ENCODE results near the gene GRK4.
"Not testable (repeated sequence)": the region's sequence is repeated elsewhere in the genome, so short reads cannot be mapped to it uniquely, and the experiment has no call there.

GRK4 gene

GRCh38 chr4:3039706-3040366, 76.5 kb downstream of the GRK4 start:
- no peak for DNase-seq (ENCODE audit: low spot score)

DNA sequence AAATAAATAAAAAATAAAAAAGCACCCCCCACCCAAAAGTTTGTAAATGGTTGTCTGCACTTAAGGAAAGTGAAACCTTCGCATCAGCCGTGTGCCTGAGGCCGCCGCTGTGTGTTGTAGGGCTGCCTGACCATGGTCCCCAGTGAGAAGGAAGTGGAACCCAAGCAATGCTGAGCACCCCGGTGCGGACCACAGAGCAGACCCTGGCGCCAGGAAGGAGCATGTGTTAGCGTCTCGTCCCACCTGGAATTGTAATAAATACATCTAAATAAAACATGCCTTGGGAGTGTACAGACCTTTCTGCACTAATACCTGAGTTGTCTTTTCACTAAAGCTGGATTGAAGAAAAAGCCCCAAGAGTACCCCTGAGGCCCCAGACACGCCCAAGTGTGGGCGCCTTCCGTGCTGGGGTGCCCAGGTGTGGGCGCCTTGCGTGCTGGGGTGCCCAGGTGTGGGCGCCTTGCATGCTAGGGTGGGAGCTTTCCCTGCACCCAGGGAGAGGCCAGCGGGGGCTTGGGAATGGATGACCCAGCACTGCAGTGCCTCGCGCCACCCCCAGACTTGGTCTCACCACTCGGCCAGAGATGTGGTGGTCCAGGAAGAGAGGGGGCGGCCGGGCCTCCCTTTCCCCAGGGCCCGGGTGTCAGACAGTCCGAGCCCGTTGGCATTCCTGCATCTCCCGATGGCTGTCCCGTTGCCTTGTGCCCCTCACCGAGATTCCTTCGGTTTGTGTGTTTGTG, 77.3 kb downstream of the GRK4 start:
- DNase-seq (ENCODE audit: low spot score) = no peak

GRCh38 chr4:3041192-3042142, 78.1 kb downstream of the GRK4 start:
- DNase-seq (ENCODE audit: low spot score) = peak; percentile 52

- no peak for DNase-seq (ENCODE audit: low spot score)
Observed at GRCh38 chr4:3042226-3042625, 78.9 kb downstream of the GRK4 start.

DNA sequence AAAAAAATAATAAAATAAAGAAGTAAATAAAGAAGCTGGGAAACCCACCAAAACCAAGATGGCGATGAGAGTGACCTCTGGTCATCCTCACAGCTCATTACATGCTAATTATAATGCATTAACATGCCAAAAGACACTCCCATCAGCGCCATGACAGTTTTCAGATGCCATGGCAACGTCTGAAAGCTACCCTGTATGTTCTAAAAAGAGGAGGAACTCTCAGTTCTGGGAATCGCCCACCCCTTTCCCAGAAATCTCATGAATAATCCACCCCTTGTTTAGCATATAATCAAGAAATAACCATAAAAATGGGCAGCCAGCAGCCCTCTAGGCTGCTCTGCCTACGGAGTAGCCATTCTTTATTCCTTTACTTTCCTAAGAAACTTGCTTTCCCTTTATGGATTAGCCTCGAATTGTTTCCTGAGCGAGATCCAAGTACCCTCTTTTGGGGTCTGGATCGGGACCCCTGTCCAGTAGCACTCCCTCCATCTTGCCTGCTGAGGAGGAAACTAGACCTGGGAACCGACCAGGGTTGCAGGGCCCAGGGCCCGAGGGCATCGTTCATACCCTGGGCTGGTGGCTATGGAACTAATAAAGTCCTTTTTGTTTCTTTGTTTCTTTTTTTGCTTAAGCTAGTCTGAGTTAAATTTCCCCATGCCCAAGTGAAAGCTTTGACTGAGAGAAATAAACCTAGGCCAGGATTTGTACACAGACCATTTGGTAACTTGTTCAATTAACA, 80.1 kb downstream of the GRK4 start:
- DNase-seq (ENCODE audit: low spot score) = no peak

DNA sequence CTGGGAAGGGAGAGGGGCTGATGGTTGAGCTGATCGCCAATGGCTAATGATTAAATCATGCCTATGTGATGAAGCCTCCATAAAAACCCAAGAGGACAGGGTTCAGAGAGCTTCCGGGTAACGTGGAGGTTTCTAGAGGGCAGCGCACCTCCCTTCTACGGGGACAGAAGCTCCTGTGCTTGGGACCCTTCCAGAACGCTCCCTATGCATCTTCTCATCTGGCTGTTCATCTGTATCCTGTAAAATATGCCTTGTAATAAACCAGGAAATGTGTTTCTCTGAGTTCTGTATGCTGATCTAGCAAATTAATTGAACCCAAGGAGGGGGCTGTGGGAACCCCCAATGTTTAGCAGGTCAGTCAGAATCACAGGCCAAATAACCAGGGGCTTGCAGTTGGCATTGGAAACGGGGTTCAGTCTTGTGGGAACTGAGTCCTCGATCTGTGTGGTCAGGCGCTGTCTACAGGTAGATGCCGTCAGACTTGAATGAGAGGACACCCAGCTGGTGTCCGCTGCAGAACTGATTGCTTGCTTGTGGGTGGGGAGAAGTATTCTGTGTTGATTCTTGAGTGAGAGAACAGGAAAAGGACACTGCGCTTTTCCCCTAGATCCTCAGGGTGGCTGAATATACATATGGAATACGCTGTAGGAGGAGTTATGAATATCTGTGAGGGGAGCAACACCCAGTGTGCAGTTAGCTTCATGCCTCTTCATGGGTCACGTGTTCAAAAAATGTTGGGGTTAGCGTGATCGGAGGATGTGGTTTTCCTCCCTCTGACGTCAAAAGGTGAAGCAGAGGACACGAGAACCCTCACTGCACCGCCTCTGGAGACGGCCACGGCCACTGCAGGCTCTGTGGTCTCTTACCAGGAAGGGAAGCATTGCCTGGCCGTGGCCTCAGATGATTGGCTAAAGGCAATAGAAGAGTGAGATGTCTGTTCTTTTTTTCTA, 81.8 kb downstream of the GRK4 start:
- DNase-seq (ENCODE audit: low spot score) = no peak

- no peak for DNase-seq (ENCODE audit: low spot score)
Observed at GRCh38 chr4:3046162-3046561, 82.8 kb downstream of the GRK4 start.

GRCh38 chr4:3046623-3047022, 83.3 kb downstream of the GRK4 start:
- no peak for DNase-seq (ENCODE audit: low spot score)

DNA sequence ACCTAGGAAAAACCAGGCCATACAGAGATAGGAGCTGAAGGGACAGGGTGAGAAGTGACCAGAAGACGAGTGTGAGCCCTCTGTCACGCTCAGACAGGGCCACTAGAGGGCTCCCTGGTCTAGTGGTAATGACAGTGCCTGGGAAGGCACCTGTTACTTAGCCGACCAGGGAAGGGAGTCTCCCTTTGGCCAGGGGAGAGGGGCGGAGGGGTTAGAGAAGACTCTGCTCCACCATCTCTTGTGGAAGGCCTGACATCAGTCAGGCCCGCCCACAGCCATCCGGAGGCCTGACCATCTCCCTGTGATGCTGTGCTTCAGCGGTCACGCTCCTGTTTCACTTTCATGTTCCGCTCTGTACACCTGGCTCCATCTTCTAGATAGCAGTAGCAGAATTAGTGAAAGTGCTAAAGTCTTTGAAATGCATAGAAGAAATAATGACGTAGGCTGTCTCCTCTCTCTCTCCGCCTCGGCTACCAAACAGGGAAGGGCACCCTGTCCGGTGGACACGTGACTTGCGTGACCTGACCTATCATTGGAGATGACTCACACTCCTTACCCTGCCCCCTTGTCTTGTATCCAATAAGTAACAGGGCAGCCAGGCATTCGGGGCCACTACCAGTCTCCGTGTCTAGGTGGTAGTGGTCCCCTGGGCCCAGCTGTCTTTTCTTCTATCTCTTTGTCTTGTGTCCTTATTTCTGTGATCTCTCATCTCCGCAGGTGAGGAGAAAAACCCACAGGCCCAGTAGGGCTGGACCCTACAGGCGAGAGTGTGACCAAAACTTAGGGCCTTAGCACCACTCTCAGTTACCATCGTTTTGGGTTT, 84.3 kb downstream of the GRK4 start:
- DNase-seq (ENCODE audit: low spot score) = peak; percentile 64

DNA sequence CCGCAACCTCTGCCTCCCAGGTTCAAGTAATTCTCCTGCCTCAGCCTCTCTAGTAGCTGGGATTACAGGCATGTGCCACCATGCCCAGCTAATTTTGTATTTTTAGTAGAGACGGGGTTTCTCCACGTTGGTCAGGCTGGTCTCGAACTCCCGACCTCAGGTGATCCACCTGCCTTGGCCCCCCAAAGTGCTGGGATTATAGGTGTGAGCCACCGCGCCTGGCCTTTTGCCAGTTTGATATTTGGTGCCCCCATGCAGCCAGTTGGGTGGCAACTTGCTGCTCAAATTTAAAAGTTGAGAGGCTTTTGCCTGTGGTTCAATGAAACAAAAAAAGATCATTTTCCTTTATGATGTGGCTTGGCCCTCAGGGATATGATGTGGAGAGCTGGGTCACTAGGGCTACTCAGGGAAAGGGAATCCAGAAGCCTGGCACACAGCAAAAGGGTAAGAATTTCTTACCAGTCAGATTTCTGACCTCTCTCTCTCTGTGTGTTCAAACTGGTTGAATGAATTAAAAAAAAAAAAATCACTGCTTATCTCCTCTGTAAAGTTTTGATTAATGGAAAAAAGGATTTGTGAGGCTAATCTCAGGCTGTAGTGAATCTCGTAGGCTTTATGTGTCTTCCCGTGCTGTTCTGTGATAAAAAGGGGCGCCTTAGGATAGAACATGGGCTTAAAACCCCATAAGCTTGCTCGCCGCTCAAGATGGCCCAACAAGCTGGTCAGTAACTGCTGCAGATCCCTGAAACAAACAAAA, 87.9 kb downstream of the GRK4 start:
- not testable (repeated sequence) for DNase-seq (ENCODE audit: low spot score)

- DNase-seq (ENCODE audit: low spot score) = no peak
Observed at GRCh38 chr4:3054169-3054759, 90.9 kb downstream of the GRK4 start.

DNA sequence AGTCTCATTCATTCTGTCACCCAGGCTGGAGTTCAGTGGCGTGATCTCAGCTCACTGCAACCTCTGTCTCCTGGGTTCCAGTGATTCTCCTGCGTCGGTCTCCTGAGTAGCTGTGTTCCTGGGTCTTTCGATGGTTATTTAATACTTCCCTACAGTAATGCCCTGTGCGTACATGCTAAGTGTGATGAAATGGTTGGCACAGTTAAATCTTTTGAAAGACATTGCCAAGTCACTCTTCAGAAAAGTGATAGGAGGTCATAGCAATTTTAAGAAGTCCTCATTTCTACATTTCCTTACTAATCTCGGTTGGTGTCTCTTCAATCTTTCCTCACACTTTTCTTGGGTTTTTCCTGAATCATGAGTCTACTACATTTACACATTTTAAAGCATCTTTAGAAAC, 96.6 kb downstream of the GRK4 start:
- no peak for DNase-seq (ENCODE audit: low spot score)

- DNase-seq (ENCODE audit: low spot score) = no peak
Observed at GRCh38 chr4:3060946-3061345, 97.6 kb downstream of the GRK4 start.

GRCh38 chr4:3062471-3062870, 99.1 kb downstream of the GRK4 start:
- DNase-seq (ENCODE audit: low spot score) = no peak

GRCh38 chr4:3065551-3065950, 102.2 kb downstream of the GRK4 start:
- DNase-seq (ENCODE audit: low spot score) = no peak

DNA sequence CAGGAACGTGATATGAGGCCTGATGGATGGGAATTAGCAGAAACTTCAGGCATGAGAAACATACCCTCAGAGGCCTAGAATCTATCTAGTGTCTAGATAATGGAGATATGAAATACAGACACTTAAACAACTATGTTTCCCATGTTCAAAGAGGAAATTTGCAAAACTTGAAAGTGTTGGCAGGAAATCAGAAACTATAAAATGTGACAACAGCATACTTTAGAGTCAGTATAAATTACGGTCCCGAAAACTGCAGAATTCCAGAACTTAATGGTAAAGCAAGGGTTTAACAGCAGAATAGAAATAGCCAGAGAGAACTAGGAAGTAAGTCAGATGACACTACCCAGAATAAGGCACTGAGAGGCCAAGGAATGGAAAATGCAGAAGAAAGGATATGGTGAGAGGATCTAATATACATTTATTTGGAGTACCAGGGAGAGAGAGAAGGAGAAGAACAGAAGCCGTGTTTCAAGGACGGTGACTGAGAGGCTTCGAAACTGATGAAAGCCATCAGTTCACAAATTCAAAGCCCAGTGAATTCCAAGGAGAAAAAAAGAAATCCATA, 103.5 kb downstream of the GRK4 start:
- DNase-seq (ENCODE audit: low spot score) = no peak

DNA sequence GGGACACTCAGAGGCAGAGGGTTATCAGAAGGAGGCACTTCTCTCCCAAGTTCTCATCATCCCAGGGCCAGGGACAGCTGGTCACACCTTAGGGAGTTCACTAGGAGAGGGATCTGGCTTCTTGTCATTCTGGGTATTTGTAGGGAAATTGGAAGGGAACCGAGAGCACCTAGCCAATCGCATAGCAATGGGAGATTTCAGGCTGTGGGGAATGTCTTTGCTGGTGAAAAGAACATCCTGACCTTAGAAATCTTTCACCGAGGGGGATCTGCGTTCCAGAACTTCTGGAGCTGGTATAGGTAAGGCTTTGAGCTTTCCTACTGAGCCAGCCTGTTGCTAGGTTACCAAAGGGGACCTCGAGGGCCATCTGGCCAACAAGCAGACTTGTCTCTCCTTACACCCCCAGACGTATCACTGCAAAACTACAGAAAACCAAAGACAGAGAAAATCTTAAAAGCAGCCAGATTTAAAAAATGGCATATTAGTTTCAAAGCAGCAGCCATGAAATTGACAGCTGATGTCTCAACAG, 104.2 kb downstream of the GRK4 start:
- no peak for DNase-seq (ENCODE audit: low spot score)
